Lung microvascular endothelial cell (primary cell): Measurements from ENCODE around the gene RAPGEF2. TPM values are rescaled to one million over a fixed set of nuclear protein-coding genes. Genes with fewer than 3 reads are reported as not detected.
"Not testable (repeated sequence)": the region's sequence is repeated elsewhere in the genome, so short reads cannot be mapped to it uniquely, and the experiment has no call there.

Source experiments
- DNase-seq, 2 donors: peaks; one replicate each; pipeline versions ENCODE4 v3.0.0 to v3.0.0-alpha.2; 2010; ENCODE audit warnings: low read depth in 2 of 2
- total RNA-seq: library from RNA; depleted of rRNA; stranded (reverse); fragments of >200 nt; gene quantifications from 2 replicates; pipeline ENCODE4 v1.2.1, GENCODE V29; 2014

Gene RAPGEF2, protein sequence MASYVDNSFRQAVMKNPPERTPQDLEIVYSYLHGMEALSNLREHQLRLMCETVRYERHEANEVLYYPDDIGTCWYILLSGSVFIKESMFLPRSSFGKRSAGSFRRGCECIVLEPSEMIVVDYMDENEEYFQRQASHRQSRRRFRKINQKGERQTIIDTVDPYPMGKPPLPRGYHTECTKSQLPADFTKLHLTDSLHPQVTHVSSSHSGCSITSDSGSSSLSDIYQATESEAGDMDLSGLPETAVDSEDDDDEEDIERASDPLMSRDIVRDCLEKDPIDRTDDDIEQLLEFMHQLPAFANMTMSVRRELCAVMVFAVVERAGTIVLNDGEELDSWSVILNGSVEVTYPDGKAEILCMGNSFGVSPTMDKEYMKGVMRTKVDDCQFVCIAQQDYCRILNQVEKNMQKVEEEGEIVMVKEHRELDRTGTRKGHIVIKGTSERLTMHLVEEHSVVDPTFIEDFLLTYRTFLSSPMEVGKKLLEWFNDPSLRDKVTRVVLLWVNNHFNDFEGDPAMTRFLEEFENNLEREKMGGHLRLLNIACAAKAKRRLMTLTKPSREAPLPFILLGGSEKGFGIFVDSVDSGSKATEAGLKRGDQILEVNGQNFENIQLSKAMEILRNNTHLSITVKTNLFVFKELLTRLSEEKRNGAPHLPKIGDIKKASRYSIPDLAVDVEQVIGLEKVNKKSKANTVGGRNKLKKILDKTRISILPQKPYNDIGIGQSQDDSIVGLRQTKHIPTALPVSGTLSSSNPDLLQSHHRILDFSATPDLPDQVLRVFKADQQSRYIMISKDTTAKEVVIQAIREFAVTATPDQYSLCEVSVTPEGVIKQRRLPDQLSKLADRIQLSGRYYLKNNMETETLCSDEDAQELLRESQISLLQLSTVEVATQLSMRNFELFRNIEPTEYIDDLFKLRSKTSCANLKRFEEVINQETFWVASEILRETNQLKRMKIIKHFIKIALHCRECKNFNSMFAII (N-terminal part only)
- total RNA-seq: 53.6 and 80.6 TPM in 2 replicates

DNA sequence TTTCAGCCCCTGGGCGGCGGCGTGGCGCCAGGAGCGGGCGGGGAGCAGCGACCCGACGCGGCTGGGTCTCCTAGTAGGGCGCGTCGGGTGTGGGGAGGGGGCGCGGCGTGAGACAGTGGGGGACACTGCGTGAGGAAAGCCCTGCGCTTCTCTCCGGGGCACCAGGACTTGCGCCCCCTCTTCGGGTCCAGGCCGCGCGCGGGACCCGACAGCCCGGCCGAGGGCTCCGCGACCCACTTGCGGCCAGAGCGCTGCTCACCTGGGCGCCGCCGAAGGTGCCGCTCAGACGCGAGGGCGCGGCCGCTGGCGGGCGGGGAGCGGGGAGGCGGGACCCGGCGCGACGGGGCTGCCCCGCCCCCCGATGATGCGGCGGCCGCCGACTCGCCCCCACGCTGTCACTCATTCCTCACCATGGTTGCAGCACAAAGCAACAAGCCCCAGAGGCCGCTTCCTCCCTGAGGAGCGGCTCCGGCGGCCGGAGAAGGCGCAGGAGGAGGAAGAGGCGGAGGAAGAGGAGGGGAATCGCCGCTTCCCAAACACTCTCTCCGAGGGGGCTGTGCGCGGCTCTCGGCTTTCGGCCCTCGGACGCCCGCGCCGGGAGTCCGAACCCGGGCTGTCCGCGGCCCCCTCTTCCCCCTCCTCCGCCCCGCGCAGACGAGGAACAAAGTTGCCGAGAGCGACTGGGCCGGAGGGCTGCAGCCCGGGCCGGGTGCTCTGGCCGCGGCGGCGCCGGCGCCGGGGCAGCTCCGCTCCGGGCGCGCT, at the start of gene RAPGEF2:
RAPGEF2 (plus strand) TSS at position 458 of the 762 bp plus-strand sequence. CDS start 1,084 bp downstream, outside the sequence.
- DNase-seq: peak; percentile 95

DNA sequence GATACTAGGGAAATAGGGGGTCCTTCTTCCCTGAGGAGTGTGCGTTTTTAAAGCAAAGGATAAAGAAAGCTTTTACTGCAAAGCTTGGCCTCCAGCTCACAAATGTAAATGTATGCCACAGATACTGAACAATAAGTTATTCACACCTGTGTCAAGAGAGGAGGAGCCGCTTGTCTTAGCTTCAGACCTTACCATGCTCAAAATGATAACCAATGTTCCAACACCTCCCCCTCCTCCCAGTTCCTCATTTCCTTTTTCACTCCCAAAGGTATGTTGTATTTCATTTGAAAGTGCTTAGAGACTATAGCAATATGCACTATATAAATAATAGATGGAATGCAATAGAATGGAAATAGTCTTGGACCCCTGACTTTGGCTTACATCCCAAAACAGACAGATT, 47.0 kb upstream of the RAPGEF2 start:
- DNase-seq: no peak

DNA sequence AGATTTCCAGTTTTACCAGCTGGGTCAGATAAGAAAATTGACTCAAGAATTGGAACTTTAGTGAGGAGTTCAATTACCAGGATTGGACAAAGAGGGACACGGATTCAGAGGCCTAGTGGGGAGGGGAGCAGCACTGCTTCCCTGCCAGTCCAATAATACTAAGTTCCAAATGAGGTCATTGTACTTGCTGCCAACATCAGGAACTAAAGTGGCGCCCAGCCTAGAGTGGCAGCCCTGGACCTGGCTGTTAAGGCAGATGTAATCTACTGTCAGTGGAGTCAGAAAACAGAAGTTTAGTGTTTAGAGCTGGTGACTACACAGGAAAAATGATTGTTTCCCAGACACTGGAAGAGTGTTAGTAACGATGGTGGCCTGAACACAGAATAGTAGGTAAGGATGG, 42.7 kb upstream of the RAPGEF2 start:
- DNase-seq: peak in 1 of 2 donors; percentile 43

DNA sequence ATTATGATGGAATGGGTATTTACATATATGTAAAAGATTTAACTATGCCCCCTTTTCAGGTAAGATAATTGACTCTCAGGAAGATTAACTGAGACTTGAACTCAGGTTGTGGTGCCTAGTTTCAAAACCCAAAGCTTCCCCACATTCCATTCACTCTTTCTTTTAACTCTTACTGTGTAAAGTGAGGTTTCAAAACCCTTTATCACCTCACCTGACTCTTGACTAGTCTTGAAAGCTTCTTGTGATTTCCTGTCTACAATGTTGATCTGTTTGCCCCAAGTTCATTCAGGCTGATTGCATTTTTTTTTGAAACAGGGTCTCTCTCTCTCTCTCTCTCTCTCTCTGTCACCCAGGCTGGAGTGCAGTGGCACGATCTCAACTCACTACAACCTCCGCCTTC, 40.5 kb upstream of the RAPGEF2 start:
- no peak for DNase-seq

DNA sequence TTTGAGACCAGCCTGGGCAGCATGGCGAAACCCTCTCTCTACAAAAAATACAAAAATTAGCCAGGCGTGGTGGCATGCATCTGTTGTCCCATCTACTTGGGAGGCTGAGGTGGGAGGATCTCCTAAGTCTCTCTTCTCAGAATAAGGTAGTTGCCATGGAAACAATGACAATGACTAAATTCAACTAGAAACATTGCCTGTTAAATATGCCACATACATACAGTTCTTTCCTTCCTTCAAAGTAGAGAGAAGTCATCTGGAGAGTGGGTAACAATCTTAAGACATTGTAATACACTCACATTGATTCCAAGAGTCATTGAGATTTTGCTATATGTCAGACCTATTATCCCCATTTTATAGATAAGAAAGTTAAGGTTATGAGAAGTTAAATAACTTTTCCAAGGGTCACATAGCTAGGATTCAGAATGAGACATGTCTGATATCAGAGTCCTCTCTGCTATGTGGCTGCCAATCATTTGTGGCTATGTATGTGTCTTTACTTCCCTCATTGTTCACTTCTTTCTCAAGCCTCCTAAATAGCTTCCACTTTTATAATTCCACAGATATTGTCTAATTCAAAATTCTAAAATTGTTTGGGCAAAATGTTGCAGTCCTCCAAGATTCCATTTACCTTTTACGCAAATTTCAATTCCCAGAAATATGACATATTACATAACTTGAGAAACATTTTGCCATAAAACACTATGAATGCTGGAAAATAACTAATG, 37.2 kb upstream of the RAPGEF2 start:
- no peak for DNase-seq

DNA sequence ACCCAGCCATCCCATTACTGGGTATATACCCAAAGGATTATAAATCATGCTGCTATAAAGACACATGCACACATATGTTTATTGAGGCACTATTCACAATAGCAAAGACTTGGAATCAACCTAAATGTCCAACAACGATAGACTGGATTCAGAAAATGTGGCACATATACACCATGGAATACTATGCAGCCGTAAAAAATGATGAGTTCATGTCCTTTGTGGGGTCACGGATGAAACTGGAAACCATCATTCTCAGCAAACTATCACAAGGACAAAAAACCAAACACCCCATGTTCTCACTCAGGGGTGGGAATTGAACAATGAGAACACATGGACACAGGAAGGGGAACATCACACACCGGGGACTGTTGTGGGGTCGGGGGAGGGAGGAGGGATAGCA, 34.7 kb upstream of the RAPGEF2 start:
- not testable (repeated sequence) for DNase-seq

DNA sequence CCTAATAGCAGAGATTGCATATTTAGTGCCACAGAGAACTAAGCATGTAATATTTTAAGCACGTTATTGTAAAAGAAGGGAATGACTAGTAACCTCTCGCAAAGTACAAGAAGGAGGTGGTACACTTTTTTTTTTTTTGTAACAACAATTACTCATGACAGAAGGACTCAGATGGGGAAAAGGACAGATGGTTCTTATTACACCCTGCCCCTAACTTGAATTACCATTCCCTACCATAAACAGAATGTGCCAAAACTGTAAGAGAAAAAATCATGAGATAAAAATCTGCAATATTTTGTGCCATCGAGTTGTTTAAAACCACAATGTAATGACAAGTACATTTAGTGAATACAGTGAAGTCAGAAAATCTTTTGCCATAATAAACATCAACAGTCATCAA, 33.0 kb upstream of the RAPGEF2 start:
- DNase-seq: peak in 1 of 2 donors; percentile 14

DNA sequence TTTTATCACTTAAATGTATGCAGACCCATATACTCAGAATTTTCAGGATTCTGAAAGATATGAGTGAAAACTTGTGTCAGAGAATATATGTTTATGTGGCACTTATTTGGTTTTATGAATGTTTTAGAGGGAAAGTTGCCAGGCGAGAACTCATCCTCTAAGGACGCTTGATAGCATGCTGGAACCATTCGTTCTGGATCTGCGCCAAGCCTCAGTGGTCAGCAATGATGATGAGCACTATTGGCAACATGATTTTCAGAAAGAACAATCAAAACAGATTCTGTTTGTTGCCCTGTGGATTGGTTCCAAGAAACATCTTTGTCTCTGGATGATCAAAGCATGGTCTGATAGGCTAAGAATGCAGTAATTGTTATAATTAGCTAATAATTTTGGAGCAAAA, 32.1 kb upstream of the RAPGEF2 start:
- DNase-seq: peak; percentile 68 to 83

DNA sequence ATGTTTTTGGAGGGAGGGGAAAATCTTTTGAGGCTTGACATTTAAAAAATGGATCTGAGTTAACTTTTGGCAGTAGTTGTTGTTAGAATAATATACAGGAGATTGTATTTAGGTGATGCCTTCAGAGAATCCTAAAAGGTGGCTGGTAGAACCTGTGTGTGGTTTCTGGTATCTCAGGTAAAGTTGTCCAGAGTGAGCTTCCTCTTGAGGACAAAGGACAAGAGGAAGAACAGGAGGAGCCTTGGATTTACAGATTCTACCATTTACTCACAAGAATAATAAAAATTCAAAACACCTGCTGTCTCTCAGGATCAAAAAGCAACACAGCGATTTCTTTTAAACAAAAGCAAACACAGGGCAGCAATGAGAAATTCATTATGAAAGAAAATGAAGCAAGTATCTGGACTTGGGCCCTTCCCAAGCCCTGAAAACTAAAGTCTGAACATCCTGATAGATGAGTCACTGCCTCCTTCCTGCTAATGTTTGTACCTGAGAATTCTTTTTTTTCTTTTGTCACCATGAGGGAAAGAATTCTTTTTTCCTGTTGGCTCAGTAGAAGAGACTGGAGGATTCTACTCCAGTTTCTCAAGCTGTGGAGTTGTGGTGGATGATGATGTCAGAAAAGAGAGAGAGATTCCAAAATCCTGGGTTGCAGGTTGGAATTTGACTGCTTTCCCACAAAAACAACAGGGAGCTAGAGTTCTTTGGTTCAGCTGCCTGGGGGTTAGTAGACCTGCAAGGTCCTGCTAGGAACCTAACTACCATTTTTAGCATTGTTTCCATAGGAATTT, 31.5 kb upstream of the RAPGEF2 start:
- peak; percentile 76 to 81 for DNase-seq

DNA sequence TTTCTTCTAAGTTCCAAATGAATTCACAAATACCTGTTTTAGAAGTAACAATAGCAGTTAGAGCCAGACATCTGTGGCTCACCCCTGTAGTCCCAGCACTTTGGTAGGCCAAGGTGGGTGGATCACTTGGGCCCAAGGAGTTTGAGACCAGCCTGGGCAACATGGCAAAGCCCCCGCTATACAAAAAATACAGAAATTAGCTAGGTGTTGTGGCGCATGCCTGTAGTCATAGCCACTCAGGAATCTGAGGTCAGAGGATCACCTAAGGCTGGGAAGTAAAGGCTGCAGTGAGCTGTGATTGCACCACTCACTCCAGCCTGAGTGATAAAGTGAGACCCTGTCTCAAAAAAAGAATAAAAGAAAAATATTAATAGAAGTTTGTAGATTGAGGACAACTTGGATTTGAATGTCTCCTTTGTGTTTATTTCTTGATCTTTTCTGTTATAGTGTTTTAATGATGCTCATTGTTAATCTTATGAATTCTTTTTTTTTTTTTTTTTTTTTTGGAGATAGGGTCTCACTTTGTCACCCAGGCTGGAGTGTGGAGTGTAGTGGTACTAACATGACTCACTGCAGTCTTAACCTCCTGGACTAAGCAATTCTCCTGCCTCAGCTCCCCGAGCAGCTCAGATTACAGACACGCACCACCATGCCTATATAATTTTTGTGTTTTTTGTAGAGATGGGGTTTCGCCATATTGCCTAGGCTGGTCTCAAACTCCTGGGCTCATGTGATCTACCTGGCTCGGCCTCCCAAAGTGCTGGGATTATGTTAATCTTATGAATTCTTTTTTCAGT, 30.7 kb upstream of the RAPGEF2 start:
- DNase-seq: peak; percentile 7 to 43

DNA sequence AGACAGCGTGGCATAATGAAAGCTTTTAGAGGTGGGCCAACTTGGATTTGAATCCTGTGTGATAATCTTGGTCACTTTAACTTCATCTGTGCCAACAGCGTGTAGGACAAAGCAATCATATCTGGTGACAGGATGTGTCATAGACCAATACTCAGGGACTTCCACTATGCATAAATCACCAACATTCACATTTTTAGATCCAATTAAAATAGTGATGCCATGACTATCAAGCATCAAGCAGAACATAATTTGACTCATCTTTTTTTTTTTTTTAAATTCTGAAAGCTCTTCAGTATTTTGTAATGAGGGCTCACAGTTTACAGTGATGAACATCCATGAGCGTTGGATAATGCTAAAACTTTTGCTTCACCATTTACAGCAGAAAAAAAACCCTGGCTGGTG, 27.3 kb upstream of the RAPGEF2 start:
- peak in 1 of 2 donors; percentile 77 for DNase-seq

DNA sequence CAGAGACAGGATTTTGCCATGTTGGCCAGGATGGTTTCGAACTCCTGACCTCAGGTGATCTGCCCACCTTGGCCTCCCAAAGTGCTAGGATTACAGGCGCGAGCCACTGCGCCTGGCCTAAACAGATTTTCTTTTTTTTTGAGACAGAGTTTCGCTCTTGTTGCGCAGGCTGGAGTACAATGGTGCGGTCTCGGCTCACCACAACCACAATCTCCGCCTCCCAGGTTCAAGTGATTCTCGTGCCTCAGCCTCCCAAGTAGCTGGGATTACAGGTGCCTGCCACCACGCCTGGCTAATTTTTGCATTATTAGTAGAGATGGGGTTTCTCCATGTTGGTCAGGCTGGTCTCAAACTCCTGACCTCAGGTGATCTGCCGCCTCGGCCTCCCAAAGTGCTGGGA, 25.9 kb upstream of the RAPGEF2 start:
- not testable (repeated sequence) for DNase-seq

DNA sequence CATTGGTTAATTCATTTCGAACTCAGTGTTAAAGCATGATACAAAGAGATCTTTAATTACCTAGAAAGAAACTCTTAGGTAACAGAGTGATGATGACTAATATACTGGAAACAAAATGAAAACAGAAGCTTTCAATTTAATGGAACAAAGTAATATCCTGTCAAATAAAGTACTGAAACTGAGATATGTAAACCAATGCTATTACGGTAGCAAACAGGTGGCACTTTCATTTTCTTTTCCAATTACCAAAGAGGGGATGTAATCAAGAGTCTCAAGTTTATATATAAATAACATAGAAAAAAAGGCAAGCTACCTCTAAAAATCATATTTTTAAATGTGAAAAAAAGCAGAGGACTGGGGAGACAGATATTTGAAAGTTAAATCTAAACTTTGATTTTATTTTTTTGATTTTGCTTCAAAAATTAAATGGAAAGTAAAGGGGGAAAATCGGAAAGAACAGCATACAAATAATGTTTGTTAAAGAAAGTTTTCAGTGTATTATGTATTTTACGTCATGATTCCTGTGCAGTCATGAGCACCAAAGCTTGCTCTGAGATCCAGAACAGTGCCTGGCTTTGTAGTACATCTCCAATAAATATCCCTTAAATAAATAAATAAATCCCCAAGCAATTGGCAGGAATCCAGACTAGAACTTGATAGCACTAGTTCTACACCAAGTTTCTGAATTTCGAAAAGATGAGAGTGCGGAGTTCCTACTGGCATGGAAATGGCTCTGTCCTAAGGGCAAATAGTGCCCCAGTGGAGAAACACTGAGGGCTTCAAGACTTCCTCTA, 25.0 kb upstream of the RAPGEF2 start:
- DNase-seq: peak in 1 of 2 donors; percentile 48

DNA sequence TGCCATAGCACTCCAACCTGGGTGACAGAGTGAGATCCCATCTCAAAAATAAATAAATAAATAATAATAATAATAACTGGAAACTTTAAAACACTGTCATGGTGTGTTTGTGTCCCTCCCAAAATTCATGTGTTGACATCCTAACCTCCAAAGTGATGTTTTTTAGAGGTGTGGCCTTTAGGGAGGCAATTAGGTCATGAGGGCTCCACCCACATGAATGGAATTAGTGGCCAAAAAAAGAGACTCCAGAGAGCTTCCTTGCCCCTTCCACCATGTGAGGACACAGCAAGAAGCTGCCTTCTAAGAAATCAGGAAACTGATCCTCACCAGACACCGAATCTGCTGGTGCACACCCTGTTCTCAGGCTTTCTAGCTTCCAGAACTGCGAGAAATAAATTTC, 23.8 kb upstream of the RAPGEF2 start:
- no peak for DNase-seq

DNA sequence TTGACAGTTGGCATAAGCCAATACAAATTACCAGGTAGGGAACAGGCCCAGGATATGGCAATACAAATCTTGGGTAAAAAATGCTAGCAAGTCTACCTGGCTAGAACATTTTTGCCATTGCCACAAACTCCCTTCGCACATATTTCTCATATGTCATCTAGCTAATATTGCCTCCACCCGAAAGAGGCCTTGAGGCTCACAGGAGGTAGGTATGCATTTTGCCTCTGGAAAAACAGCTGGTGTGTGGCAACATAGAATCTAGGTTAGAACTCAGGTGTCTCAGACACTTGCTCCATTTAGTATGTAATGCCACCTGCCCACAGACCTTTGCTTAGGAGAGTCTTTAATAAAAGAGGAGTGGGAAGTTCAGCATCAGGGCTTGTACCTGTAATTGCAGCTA, 16.3 kb upstream of the RAPGEF2 start:
- DNase-seq: no peak

DNA sequence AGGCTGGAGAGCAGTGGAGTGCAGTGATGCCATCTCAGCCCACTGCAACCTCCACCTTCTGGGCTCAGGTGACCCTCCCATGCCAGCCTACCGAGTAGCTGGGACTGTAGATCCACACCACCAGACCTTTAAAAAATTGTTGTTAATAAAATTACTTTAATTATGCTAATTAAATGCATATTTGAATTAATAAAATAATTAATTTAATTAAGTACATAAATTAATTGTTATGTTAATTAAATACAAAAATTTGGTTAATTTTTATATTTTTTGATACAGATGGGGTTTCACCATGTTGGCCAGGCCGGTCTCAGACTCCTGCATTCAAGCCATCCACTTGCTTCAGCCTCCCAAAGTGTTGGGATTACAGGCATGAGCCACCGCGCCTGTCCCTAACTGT, 12.6 kb upstream of the RAPGEF2 start:
- DNase-seq: no peak

DNA sequence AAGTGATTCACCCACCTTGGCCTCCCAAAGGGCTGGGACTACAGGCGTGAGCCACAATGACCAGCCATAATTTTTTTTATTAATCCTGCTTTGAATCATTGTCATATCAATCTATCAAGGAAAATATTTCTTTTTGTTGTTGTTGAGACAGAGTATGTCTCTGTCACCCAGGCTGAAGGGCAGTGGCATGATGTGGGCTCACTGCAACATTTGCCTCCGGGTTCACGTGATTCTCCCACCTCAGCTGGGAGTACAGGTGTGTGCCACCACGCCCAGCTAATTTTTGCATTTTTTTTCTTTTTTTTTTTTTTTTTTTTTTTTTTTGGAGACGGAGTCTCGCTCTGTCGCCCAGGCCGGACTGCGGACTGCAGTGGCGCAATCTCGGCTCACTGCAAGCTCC, 8.7 kb upstream of the RAPGEF2 start:
- not testable (repeated sequence) for DNase-seq

DNA sequence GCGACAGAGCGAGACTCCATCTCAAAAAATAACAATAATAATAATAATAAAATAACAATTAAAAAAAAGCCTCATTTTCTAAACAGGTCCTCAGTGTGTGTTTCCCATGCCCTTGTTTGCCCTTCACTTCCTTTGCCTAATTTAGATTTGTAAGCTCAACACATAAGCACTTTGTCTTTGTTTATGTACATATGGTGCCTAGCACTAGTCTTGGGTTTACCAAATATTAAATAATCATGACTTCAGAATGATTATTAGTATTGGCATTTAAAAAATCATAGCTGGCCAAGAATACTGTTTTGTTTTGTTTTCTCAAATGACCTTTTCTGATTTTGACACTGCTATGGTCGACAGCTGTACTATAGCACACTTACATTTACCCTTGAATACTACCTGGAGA, 6.4 kb upstream of the RAPGEF2 start:
- DNase-seq: peak; percentile 32 to 75
